ENCODE data around the gene AKAP8L.
"Not testable (repeated sequence)": the region's sequence is repeated elsewhere in the genome, so short reads cannot be mapped to it uniquely, and the experiment has no call there.

AKAP8L gene

GRCh38 chr19:15390814-15391213, 28.0 kb downstream of the AKAP8L start:
- no peak for DNase-seq (ENCODE audit: low read depth in 2 of 2)

GRCh38 chr19:15381864-15382263, 36.9 kb downstream of the AKAP8L start:
- no peak for DNase-seq (ENCODE audit: low read depth in 2 of 2)

GRCh38 chr19:15381429-15381828, 37.4 kb downstream of the AKAP8L start:
- no peak for DNase-seq (ENCODE audit: low read depth in 2 of 2)

GRCh38 chr19:15379999-15380647, 38.7 kb downstream of the AKAP8L start:
- no peak for DNase-seq (ENCODE audit: low read depth in 2 of 2)

DNA sequence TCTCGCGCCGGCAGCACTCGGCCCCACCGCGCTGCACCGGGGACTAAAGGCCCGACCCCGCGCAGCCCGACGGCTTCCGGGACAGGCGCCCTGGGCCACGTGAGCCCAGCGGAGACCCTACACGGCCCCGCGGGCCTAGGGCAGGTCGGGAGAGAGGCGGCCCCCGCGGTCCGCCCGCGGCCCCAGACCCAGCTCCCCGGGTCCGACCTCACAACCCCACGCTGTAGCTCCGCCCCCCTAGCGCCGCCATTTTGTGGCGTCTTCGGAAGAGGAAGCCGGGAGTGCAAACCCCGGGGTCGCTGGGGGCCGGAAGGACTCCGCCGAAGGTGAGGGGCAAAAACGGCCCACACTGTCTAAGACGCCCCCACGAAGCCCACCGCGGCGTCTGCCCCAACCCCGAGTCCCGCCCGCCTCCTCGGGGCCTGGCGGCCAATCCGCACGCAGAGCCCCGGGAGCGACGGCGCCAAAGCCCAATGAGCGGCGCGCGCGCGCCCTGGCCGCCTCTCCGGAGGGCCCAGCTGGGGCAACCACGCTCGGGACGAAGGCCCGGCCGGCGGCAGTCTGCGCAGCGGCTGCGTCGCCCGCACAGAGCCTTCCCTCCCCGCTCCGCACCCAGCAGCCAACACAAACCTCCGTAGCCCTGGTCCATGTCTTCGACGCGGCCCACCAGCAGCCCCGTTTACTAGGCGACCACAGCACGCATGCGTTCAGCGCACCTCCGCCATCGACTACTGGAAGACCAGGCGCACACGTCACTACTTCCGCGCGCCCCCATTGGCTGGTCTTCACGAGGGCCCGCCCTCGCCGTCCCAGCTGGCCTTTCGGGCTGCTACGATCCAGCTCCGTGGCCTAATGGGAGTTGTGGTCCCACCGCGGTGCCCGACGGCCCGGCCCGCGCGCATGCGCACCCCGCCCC, 39.4 kb downstream of the AKAP8L start, which contains the start of gene AKAP8:
AKAP8 (minus strand) TSS at position 705 of the 916 bp plus-strand sequence; CDS start at position 649, 56 bp downstream.
- peak; percentile 96 to 98 for DNase-seq (ENCODE audit: low read depth in 2 of 2)

GRCh38 chr19:15378534-15379082, 40.2 kb downstream of the AKAP8L start:
- DNase-seq (ENCODE audit: low read depth in 2 of 2): peak; percentile 3 to 24

DNA sequence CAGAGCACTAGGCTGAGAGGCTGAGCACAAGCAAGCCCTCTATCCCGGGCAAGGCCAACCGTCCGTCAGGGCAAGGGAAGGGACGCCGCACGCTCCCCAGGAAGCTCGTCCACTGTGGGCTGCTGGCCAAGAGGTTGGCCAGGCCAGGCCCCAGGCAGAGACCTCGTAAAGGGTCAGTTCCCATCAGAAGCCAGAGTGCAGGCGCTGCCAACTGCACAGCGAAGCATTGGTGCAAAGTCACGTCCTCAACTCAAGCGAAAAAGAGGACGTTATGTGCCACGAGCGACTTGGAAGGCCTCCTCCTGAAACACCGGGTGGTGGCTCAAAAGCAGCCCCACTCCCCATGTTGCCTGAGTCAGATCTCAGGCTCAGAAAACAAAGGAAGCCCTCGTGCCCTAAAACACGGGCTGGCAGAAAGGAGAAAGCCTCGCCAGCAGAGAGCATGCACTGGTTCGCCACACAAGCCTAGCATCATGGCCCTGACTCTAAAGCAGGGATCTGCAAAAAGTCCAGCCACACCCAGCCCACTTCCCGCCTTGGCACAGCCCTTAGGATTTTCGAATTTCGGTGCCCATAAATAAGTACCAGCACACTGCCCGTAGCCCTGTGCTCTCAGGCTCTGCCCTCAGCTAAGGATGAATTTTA, 43.9 kb downstream of the AKAP8L start:
- no peak for DNase-seq (ENCODE audit: low read depth in 2 of 2)

GRCh38 chr19:15374105-15374651, 44.6 kb downstream of the AKAP8L start:
- no peak for DNase-seq (ENCODE audit: low read depth in 2 of 2)

DNA sequence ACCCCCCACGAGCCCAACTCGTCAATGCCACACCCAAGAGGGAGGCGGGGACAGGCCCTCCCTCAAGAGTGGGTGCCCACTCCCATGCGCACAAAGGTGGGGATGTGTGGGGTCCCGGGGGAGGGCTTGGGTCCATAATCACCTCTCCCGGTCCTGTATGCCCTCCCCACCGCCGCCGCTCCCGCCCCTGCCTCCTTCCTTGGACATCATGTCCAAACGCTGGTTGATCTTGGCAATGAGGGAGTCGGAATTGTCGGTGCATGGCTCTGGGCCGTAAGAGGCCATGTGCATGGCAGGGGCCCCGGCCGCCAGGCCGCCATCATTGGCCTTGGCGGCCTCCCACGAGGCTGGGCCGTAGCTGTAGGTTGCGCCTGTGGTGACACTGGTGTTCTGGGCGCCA, 45.1 kb downstream of the AKAP8L start:
- no peak for DNase-seq (ENCODE audit: low read depth in 2 of 2)

DNA sequence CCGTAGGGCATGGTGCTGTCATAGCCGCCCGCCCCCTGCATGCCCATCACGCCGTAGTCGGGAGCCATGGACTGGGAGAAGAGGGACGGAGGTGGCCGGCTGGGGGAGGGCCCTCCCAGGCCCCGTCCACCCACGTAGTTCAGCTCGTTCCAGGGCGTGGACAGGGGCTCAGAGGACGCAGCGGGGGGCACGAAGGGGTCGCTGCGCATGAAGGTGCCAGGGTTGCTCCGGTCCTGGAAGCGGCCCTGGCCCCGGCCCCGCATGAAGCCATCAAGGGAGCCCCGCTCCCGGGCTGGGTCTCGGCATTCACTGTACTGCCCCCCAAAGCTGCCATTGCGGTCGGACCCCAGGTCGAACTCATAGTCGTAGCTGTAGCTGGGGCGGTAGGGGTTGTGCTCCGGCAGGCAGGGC, 45.9 kb downstream of the AKAP8L start:
- DNase-seq (ENCODE audit: low read depth in 2 of 2): no peak

- DNase-seq (ENCODE audit: low read depth in 2 of 2): no peak
Observed at GRCh38 chr19:15372470-15372869, 46.3 kb downstream of the AKAP8L start.

GRCh38 chr19:15371786-15372380, 46.9 kb downstream of the AKAP8L start:
- no peak for DNase-seq (ENCODE audit: low read depth in 2 of 2)

DNA sequence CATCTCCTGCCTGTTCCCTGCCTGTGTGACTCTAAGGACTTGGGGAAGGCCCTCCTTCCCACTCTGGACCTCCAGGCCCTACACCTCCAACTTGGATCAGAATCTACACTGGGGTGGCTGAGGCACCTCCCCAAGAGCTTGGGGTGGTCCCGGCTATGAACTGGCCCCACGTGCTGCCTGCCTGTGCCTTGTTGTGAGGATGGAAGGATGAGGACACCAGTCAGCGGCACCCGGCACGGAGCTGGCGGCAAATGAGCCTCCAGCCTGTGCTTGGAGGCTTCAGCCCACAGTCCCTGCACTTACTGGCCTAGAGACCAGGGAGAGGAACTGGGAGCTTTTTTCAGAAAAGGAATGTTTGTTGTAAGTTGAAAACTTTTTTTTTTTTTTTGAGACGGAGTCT, 47.7 kb downstream of the AKAP8L start:
- no peak for DNase-seq (ENCODE audit: low read depth in 2 of 2)

GRCh38 chr19:15369594-15369891, 49.2 kb downstream of the AKAP8L start:
- no peak for DNase-seq (ENCODE audit: low read depth in 2 of 2)

DNA sequence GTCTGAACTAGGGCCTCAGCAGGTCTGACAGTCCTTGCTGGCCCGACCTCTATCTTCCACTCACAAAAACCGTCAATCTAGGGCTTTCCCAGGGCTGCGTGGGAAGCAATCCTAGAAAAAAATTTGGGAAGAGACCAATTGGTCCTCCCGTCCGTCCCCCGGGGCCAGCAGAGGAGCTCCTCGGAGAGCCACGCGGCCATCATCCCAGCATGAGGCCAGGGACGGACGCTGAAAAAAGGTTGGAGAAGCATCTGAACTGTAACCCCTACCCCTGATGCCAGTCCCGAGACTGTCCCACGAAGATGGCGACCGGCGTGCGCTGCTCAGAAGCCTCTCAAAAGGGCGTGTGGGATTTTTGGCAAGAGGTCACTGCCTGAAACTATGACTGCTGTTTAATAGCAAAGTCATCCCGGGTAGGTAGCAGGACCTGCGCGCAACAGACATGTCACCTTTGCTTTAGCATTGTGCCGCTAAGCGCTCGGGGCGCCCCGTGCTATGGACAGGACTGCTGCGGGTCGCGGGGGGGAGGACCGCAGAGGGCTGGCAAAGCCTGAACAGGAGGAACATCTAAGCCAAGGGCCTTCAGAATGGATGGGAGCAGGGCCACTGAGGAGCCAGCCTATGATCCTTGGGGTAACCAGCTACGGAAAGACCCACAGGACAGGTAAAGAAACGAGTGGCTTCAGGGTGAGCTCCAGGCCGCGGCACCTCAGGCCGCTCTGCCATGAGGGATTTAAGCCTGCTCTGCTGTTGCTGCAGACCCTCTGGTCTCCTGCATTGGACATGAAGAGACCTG, 49.8 kb downstream of the AKAP8L start:
- DNase-seq (ENCODE audit: low read depth in 2 of 2): no peak

GRCh38 chr19:15368051-15368632, 50.6 kb downstream of the AKAP8L start:
- no peak for DNase-seq (ENCODE audit: low read depth in 2 of 2)

DNA sequence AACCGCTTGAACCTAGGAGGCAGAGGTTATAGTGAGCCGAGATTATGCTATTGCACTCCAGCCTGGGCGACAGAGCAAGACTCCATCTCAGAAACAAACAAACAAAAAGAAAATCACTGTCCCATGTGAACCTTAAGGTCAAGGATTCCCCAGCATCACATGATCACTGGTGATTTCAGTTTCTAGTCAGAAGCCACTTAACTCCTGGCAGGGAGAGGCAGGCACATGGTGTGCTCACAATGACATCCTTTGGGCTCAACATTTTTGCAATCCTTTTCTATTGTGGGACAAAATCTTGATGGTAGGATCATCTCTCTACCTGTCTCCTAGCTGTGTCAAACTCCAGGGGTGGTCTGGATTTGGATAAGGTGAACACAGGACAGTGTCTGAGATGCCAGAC, 51.3 kb downstream of the AKAP8L start:
- no peak for DNase-seq (ENCODE audit: low read depth in 2 of 2)

DNA sequence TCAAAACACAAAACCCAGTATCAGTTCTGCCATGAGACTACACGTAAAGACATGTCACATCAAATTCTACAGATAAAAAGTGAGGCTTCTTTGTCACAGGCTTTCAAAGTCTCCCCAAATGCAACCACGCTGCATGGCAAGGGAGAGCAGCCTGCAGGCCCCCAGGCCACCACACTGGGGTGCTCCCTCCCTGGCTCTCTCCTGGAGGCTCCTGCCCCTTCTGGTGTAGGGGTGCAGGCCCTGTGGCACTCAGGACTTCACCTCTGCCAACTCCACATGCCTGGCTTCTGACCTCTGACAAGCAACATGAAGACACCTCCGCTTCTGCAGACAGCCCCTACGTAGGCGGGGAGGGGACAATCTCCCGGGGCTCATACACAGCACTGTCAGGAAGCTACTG, 53.5 kb downstream of the AKAP8L start:
- DNase-seq (ENCODE audit: low read depth in 2 of 2): no peak

- DNase-seq (ENCODE audit: low read depth in 2 of 2): not testable (repeated sequence)
Observed at GRCh38 chr19:15363791-15364190, 55.0 kb downstream of the AKAP8L start.

- not testable (repeated sequence) for DNase-seq (ENCODE audit: low read depth in 2 of 2)
Observed at GRCh38 chr19:15363048-15363447, 55.7 kb downstream of the AKAP8L start.

Data from stimulated activated CD8-positive, alpha-beta memory T cell treated with anti-CD3 and anti-CD28 coated beads, Interleukin-7, amount 100 ng/mL, for 4 hours (primary cell).